ENCODE results near the gene PHF12.

- TF ChIP-seq BACH2 (CRISPR knock-in tag; IDR thresholded peaks at IDR 0.05; ENCODE audit: borderline replicate concordance) (no peak), RARB (CRISPR knock-in tag; IDR thresholded peaks at IDR 0.05) (no peak), PATZ1 (CRISPR knock-in tag; IDR thresholded peaks at IDR 0.05; ENCODE audit: borderline replicate concordance) (no peak)
These were observed 3.7 kb downstream of the PHF12 start for GRCh38 chr17:28947639-28948038.
